T47D (cell line): ENCODE data around the gene ARL14EP.

Experiments used
- DNase-seq, 2 experiments: peaks; one replicate each; pipeline versions ENCODE4 v3.0.0 to v3.0.0-alpha.2; 2011 to 2012; ENCODE audit warnings: low read depth in 1 of 2, low spot score in 1 of 2
- JUND ChIP-seq: IDR thresholded peaks from 2 replicates; pipeline ENCODE4 v1.6.1; 2012; ENCODE audit warnings: low read depth
- in situ Hi-C: cut with HindIII; loops from 2 replicates; pipeline ENCODE4 v1.10.0; 2016; ENCODE audit warnings: low sequenced_read_pairs, low pct_unique_long_range_greater_than_20kb

ARL14EP gene

GRCh38 chr11:30344085-30344484 lies 21.2 kb downstream of the ARL14EP start:
- in situ Hi-C loops, result no loop called here
- DNase-seq, result no peak
- no peak for TF ChIP-seq JUND

GRCh38 chr11:30345644-30346043 lies 22.7 kb downstream of the ARL14EP start:
- no peak for DNase-seq
- no peak for TF ChIP-seq JUND
- in situ Hi-C loops, result no loop called here

GRCh38 chr11:30346068-30346688 lies 23.3 kb downstream of the ARL14EP start:
- in situ Hi-C loops, result no loop called here

GRCh38 chr11:30348035-30348434 lies 25.1 kb downstream of the ARL14EP start:
- no peak for TF ChIP-seq JUND
- peak in 1 of 2 experiments; percentile 49 for DNase-seq
- in situ Hi-C loops, result no loop called here

More at GRCh38 chr11:30346068-30346688, 23.3 kb downstream of the ARL14EP start:
- TF ChIP-seq JUND, result no peak
- DNase-seq, result peak in 1 of 2 experiments; percentile 81

GRCh38 chr11:30349885-30350284 lies 27.0 kb downstream of the ARL14EP start:
- in situ Hi-C loops, result no loop called here
- no peak for TF ChIP-seq JUND

GRCh38 chr11:30350384-30350783 lies 27.5 kb downstream of the ARL14EP start:
- peak in 1 of 2 experiments; percentile 52 for DNase-seq
- in situ Hi-C loops, result no loop called here
- TF ChIP-seq JUND, result no peak

More at GRCh38 chr11:30349885-30350284, 27.0 kb downstream of the ARL14EP start:
- DNase-seq, result no peak

GRCh38 chr11:30351061-30351460 lies 28.2 kb downstream of the ARL14EP start:
- no peak for TF ChIP-seq JUND
- in situ Hi-C loops, result no loop called here
- DNase-seq, result no peak

GRCh38 chr11:30356391-30356790 lies 33.5 kb downstream of the ARL14EP start:
- no peak for TF ChIP-seq JUND
- in situ Hi-C loops, result no loop called here

GRCh38 chr11:30357872-30358271 lies 35.0 kb downstream of the ARL14EP start:
- in situ Hi-C loops, result no loop called here

More at GRCh38 chr11:30356391-30356790, 33.5 kb downstream of the ARL14EP start:
- no peak for DNase-seq

GRCh38 chr11:30358536-30358935 lies 35.6 kb downstream of the ARL14EP start:
- no peak for DNase-seq
- in situ Hi-C loops, result no loop called here
- no peak for TF ChIP-seq JUND

More at GRCh38 chr11:30357872-30358271, 35.0 kb downstream of the ARL14EP start:
- DNase-seq, result no peak
- no peak for TF ChIP-seq JUND

- in situ Hi-C loops, result no loop called here
- TF ChIP-seq JUND, result no peak
- DNase-seq, result peak; percentile 16 to 38
These were observed 37.8 kb downstream of the ARL14EP start for GRCh38 chr11:30360741-30361140.

- in situ Hi-C loops, result no loop called here
- DNase-seq, result no peak
- TF ChIP-seq JUND, result no peak
These were observed 41.4 kb downstream of the ARL14EP start for GRCh38 chr11:30364139-30364836.

GRCh38 chr11:30364837-30365482 lies 42.1 kb downstream of the ARL14EP start:
- in situ Hi-C loops, result no loop called here
- no peak for DNase-seq
- TF ChIP-seq JUND, result no peak
